ENCODE measurements around the gene KCTD4. TPM values are rescaled to one million over a fixed set of nuclear protein-coding genes. Genes with fewer than 3 reads are reported as not detected.

The KCTD4 gene
- total RNA-seq, 1 donor = under 0.01 TPM

DNA sequence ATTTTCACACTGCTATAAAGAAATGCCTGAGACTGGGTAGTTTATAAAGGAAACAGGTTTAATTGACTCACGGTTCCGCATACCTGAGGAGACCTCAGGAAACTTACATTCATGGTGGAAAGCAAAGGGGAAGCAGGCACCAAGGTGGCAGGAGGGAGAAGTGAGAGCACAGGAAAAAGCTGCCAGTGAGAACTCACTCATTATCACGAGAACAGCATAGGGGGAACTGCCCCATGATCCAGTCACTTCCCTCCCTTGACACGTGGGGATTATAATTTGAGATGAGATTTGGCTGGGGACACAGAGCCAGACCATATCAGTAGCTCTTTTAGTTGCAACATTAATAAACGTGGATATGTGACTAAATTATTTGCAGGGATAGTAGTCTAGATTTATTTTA lies 4.3 kb upstream of the KCTD4 start:
- no peaks in the 10 kb centered on the region for H4K20me1 ChIP-seq (ENCODE audit: insufficient read depth, low read length)
- no peaks in the 10 kb centered on the region for H3K9me3 ChIP-seq (ENCODE audit: low read depth, low read length)
- H3K27me3 ChIP-seq (ENCODE audit: insufficient read depth, low read length) = no peaks in the 10 kb centered on the region
- no peak for DNase-seq (ENCODE audit: insufficient read length, low spot score, missing footprints)
- TF ChIP-seq, protein P1, sequence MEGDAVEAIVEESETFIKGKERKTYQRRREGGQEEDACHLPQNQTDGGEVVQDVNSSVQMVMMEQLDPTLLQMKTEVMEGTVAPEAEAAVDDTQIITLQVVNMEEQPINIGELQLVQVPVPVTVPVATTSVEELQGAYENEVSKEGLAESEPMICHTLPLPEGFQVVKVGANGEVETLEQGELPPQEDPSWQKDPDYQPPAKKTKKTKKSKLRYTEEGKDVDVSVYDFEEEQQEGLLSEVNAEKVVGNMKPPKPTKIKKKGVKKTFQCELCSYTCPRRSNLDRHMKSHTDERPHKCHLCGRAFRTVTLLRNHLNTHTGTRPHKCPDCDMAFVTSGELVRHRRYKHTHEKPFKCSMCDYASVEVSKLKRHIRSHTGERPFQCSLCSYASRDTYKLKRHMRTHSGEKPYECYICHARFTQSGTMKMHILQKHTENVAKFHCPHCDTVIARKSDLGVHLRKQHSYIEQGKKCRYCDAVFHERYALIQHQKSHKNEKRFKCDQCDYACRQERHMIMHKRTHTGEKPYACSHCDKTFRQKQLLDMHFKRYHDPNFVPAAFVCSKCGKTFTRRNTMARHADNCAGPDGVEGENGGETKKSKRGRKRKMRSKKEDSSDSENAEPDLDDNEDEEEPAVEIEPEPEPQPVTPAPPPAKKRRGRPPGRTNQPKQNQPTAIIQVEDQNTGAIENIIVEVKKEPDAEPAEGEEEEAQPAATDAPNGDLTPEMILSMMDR (IDR thresholded peaks at IDR 0.05; ENCODE audit: extremely low read depth, low read depth, low read length) = no peak
- H3K27ac ChIP-seq (ENCODE audit: low read depth, low read length) = peak overlapping the region; percentile 43
- H2AFZ ChIP-seq (ENCODE audit: low read length) = no peak overlapping the region
- peaks cover 15% of the 10 kb centered on the region for H3K79me2 ChIP-seq (ENCODE audit: insufficient read depth, low read length)
- peaks cover 40% of the 10 kb centered on the region for H3K4me1 ChIP-seq (ENCODE audit: insufficient read depth, low read length)
- H3K4me2 ChIP-seq (ENCODE audit: insufficient read depth, low read length) = no peak overlapping the region
- peaks cover 10% of the 10 kb centered on the region for H3K36me3 ChIP-seq (ENCODE audit: insufficient read depth, low read length)
- no peak overlapping the region for H3K4me3 ChIP-seq (ENCODE audit: insufficient read depth, low read length)

DNA sequence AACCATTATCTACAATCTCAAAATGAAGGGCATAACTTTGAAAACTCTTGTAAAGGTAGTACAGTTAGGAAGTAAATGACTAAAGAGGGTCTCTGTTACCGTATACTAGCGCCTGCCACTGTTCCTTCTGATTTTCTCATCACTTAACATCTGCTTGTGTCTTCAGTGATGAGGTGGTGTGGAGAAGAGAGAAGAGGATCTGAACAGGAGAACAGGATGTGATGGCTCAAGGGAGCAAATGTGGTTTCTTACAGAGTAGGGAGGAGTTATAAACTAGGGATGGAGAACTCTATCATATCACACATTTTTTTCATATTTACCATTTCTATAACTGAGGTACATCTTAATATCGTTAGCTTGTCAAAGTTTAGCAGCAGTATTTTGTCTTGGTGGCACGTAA lies 1.1 kb downstream of the KCTD4 start:
- Histone ChIP-seq H4K20me1 (ENCODE audit: insufficient read depth, low read length) (no peaks in the 10 kb centered on the region), H3K27me3 (ENCODE audit: insufficient read depth, low read length) (no peaks in the 10 kb centered on the region), H3K4me3 (ENCODE audit: insufficient read depth, low read length) (no peak overlapping the region), H3K36me3 (ENCODE audit: insufficient read depth, low read length) (no peaks in the 10 kb centered on the region), H3K4me1 (ENCODE audit: insufficient read depth, low read length) (peaks cover 31% of the 10 kb centered on the region), H3K79me2 (ENCODE audit: insufficient read depth, low read length) (peaks cover 17% of the 10 kb centered on the region), H2AFZ (ENCODE audit: low read length) (no peak overlapping the region), H3K27ac (ENCODE audit: low read depth, low read length) (no peak overlapping the region), H3K4me2 (ENCODE audit: insufficient read depth, low read length) (peak overlapping the region; percentile 39), H3K9me3 (ENCODE audit: low read depth, low read length) (no peaks in the 10 kb centered on the region)
- no peak for DNase-seq (ENCODE audit: insufficient read length, low spot score, missing footprints)
- TF ChIP-seq, protein P1 (IDR thresholded peaks at IDR 0.05; ENCODE audit: extremely low read depth, low read depth, low read length) = no peak

DNA sequence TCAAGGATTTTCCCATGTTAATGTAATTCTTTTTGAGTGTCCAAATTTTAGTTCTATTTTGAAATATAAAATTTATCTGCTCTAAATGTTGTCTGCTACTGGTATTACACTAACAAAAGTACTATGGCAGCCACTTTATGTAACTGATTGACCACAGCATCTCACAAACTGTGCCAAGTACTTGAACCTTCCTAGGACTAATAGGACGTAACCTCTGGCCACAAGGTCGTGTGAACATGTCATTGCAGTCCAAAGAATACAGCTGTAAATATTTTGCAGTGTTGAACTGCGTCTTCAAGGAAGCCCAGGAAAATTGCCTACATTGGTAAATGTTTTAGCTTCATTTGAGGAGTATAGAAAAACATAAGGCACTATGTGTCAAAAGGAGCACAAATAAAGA lies 1.9 kb downstream of the KCTD4 start:
- H3K36me3 ChIP-seq (ENCODE audit: insufficient read depth, low read length) = no peaks in the 10 kb centered on the region
- no peak overlapping the region for H3K4me3 ChIP-seq (ENCODE audit: insufficient read depth, low read length)
- TF ChIP-seq, protein P1 (IDR thresholded peaks at IDR 0.05; ENCODE audit: extremely low read depth, low read depth, low read length) = no peak
- H2AFZ ChIP-seq (ENCODE audit: low read length) = no peak overlapping the region
- H3K4me1 ChIP-seq (ENCODE audit: insufficient read depth, low read length) = peaks cover 28% of the 10 kb centered on the region
- no peak overlapping the region for H3K27ac ChIP-seq (ENCODE audit: low read depth, low read length)
- no peak for DNase-seq (ENCODE audit: insufficient read length, low spot score, missing footprints)
- no peaks in the 10 kb centered on the region for H3K27me3 ChIP-seq (ENCODE audit: insufficient read depth, low read length)
- no peak overlapping the region for H3K4me2 ChIP-seq (ENCODE audit: insufficient read depth, low read length)
- no peaks in the 10 kb centered on the region for H3K9me3 ChIP-seq (ENCODE audit: low read depth, low read length)
- H4K20me1 ChIP-seq (ENCODE audit: insufficient read depth, low read length) = no peaks in the 10 kb centered on the region
- peaks cover 16% of the 10 kb centered on the region for H3K79me2 ChIP-seq (ENCODE audit: insufficient read depth, low read length)

DNA sequence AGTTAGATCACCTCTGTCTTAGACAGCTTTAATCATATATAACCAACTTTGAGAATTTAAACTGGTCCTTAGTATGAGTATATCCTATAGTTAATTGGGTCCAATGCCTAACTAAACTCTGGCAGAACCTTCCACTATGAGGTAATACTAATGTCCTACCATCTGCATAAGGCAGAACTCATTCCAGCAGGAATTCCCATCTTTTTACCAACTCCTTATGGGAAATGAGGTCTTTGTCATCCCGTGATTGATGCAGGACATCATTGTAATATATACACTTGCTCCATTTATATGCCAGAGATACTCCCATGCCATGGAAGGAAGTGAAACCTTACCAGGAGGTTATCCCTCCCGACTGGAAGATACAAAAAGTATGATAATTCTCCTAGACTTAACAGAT lies 2.8 kb downstream of the KCTD4 start:
- Histone ChIP-seq H3K36me3 (ENCODE audit: insufficient read depth, low read length) (no peaks in the 10 kb centered on the region), H2AFZ (ENCODE audit: low read length) (no peak overlapping the region), H3K4me1 (ENCODE audit: insufficient read depth, low read length) (peaks cover 29% of the 10 kb centered on the region), H3K4me3 (ENCODE audit: insufficient read depth, low read length) (no peak overlapping the region), H3K27ac (ENCODE audit: low read depth, low read length) (no peak overlapping the region), H3K4me2 (ENCODE audit: insufficient read depth, low read length) (no peak overlapping the region), H3K27me3 (ENCODE audit: insufficient read depth, low read length) (no peaks in the 10 kb centered on the region), H3K9me3 (ENCODE audit: low read depth, low read length) (no peaks in the 10 kb centered on the region), H3K79me2 (ENCODE audit: insufficient read depth, low read length) (peaks cover 20% of the 10 kb centered on the region), H4K20me1 (ENCODE audit: insufficient read depth, low read length) (no peaks in the 10 kb centered on the region)
- TF ChIP-seq, protein P1 (IDR thresholded peaks at IDR 0.05; ENCODE audit: extremely low read depth, low read depth, low read length) = no peak
- no peak for DNase-seq (ENCODE audit: insufficient read length, low spot score, missing footprints)
